Choroid plexus epithelial cell (primary cell): ENCODE measurements around the gene ARSJ.
A peak's percentile ranks its signal among the peaks of the same experiment; 100 is the strongest.

ENCODE experiments used
- DNase-seq: peaks from one replicate; pipeline ENCODE4 v3.0.0-alpha.2; 2010; ENCODE audit warnings: low read depth
- H3K4me3 ChIP-seq: 2 replicates; pipeline ENCODE4 v1.5.1; 2011; ENCODE audit warnings: low read depth, mild to moderate bottlenecking, control low read depth, low read length, moderate library complexity
- CTCF ChIP-seq: conservative IDR thresholded peaks from 2 replicates; pipeline ENCODE4 v1.5.1; 2011; ENCODE audit warnings: low read depth, mild to moderate bottlenecking, control low read depth, inconsistent platforms, low read length, moderate library complexity

ARSJ gene

DNA sequence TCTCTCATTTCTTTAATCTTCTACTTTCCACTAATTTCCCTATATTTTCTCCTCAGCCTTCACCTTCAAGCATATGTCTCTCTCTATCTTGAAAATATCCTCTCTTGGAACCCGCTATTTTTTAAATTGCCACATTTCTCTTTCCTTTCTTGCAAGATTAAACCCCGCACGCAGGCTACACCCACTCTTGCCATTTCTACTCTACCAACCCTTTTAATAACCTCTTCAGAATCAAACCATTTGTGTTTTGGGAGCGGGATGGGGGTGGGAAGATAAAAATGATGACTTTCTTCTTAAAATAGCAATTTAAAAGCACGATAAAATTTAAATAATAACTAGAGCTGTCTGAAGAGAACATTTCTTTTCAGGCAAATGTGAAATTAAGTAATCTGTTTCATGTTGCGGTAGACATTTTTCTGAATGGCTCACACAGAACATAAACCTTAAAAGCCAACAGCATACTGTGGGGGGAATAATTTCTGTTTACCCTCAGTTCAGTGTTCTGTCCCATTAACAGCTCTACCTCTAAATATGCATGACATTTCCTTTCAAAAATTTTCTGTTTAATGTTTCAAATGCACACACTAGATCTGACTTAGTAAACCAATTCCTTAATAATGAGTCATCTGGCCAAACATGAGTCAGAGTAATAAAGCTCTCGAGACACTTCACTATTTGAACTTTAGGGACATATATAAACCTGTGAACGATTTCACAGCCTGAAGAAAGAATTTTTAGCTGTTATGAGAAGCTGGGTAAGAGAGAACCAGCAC is 20.5 kb downstream of the ARSJ start:
- peak; percentile 96 for DNase-seq

DNA sequence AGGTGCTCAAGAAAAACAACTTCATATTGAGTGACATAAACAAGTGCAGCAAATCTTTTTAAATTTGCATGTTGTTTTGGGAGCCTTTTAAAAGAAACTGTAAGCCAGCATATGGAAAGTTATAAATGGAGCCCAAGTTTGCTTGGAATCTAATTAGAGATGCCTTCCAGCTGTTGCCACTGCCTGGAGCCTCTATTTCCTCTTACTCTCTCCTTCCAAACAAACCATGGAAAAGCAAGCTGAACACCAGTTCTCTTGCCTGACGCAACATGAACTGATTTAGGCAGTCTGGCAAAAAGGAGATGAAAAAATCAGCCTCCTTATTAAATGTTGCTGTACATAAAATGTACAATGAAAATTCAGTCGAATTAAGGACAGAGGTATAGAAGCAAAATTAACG is 21.5 kb downstream of the ARSJ start:
- no peak for TF ChIP-seq CTCF
- DNase-seq: no peak
- H3K4me3 ChIP-seq: no peak overlapping the region

More for the DNA sequence above, 20.5 kb downstream of the ARSJ start:
- H3K4me3 ChIP-seq: peak overlapping the region; percentile 36
- no peak for TF ChIP-seq CTCF

GRCh38 chr4:113955948-113956347 is 23.5 kb downstream of the ARSJ start:
- no peak for TF ChIP-seq CTCF
- DNase-seq: no peak
- H3K4me3 ChIP-seq: no peak overlapping the region

- H3K4me3 ChIP-seq: no peak overlapping the region
- no peak for TF ChIP-seq CTCF
- DNase-seq: no peak
Measured at GRCh38 chr4:113955411-113955810, 24.0 kb downstream of the ARSJ start.

DNA sequence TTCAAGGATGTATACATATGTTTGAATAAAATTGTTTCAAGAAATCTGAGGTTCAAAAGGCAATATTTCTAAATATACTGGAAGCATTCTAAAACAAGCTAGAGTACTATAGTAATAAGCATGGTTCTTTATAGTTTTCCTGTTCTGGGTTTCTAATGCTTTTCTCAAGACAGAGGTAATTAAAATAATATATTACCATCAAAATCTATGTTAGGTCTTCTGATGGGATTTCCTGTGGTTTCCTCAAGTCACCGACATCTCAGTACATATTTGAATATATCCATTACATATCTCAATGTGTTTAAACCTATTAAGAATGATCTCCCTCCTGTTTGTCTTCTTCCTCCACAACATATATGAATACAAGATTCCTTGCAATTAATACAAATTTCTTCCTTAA is 25.6 kb downstream of the ARSJ start:
- no peak overlapping the region for H3K4me3 ChIP-seq
- TF ChIP-seq CTCF: no peak
- no peak for DNase-seq

- peak; percentile 83 for DNase-seq
- TF ChIP-seq CTCF: peak; percentile 90
- no peak overlapping the region for H3K4me3 ChIP-seq
Measured at GRCh38 chr4:113952452-113953029, 26.9 kb downstream of the ARSJ start.

- TF ChIP-seq CTCF: no peak
- H3K4me3 ChIP-seq: no peak overlapping the region
- DNase-seq: no peak
Measured at GRCh38 chr4:113951263-113951662, 28.2 kb downstream of the ARSJ start.
